HepG2 (cell line): ENCODE results near the gene WDR7. TPM values are rescaled to one million over a fixed set of nuclear protein-coding genes. Genes with fewer than 3 reads are reported as not detected.
A peak's percentile ranks its signal among the peaks of the same experiment; 100 is the strongest.

Experiments used
- ATAC-seq: fragments of 200-7000 bp; cut with Tn5 transposase; 3 replicates; pipeline ENCODE4 v1.9.1; 2020; ENCODE audit warnings: mild to moderate bottlenecking, moderate library complexity
- BruUV-seq: library from RNA; stranded (reverse); fragments of 400-500 nt; replicated peaks from 2 replicates; lab custom pipeline; 2021; lab: Mats Ljungman, UMichigan
- CTCF ChIA-PET: fragments of 300-600 bp; formaldehyde crosslinking; extraction: SDS; loops from one replicate; lab custom pipeline; 2021; ENCODE audit warnings: low total read pairs, inconsistent platforms, low intra/inter-chr PET ratio; lab: Yijun Ruan, JAX
- POLR2A ChIA-PET: fragments of 350-600 bp; sonication (Branson Sonifier 250); formaldehyde crosslinking; loops from one replicate; lab custom pipeline; 2020; ENCODE audit warnings: antibody characterized with exemption, inconsistent platforms; lab: Yijun Ruan, JAX
- DNase-seq: peaks from one replicate; pipeline ENCODE4 v3.0.0-alpha.2; 2015; ENCODE audit warnings: low spot score
- FAIRE-seq: peaks from 3 replicates; lab custom pipeline; 2011; peaks lifted over from hg19 to GRCh38; lab: Jason Lieb, UNC
- H2AFZ ChIP-seq: one replicate; pipeline ENCODE4 v1.6.1; 2011; ENCODE audit warnings: low read length, inconsistent platforms
- H3K27ac ChIP-seq: fragments of 300-600 bp; 3 replicates; pipeline ENCODE4 v1.8.0; 2011; ENCODE audit warnings: mixed run types, mild to moderate bottlenecking, mixed read lengths, low read length, inconsistent platforms; ENCODE audit not compliant: insufficient read depth; ENCODE audit errors: extremely low read length
- H3K27me3 ChIP-seq, 2 experiments: fragments of 200-600 bp in 1 of 2; 2 replicates in 1 of 2; 3 replicates in 1 of 2; pipeline versions ENCODE4 v1.6.0 to v1.8.0; 2011; ENCODE audit warnings: low read length in 2 of 2, mild to moderate bottlenecking in 2 of 2, moderate library complexity in 2 of 2, inconsistent platforms in 1 of 2; ENCODE audit not compliant: insufficient read depth in 2 of 2, control insufficient read depth in 1 of 2
- H3K36me3 ChIP-seq, 2 experiments: fragments of 200-600 bp in 1 of 2; replicated peaks in 1 of 2; 2 replicates in 1 of 2; 3 replicates in 1 of 2; pipeline versions ENCODE4 v1.5.1 to v1.8.0; 2011; ENCODE audit warnings: low read length in 2 of 2, inconsistent platforms in 1 of 2; ENCODE audit not compliant: insufficient read depth in 2 of 2, control insufficient read depth in 1 of 2
- H3K4me1 ChIP-seq: 2 replicates; pipeline ENCODE4 v1.5.1; 2012; ENCODE audit warnings: low read length, inconsistent platforms; ENCODE audit not compliant: insufficient read depth
- H3K4me2 ChIP-seq: 2 replicates; pipeline ENCODE4 v1.6.0; 2011; ENCODE audit warnings: low read depth, low read length, inconsistent platforms
- H3K4me3 ChIP-seq, 3 experiments: fragments of 200-600 bp in 1 of 3; sonication (generic), shearing (Covaris generic) in 1 of 3; replicated peaks in 1 of 3; 2 replicates each; pipeline ENCODE4 v1.5.1; 2011 to 2016; ENCODE audit warnings: low read length in 3 of 3, inconsistent platforms in 2 of 3, low read depth in 2 of 3, mild to moderate bottlenecking in 2 of 3, control low read depth in 1 of 3, mixed read lengths in 1 of 3; ENCODE audit not compliant: insufficient read depth in 1 of 3
- H3K79me2 ChIP-seq: one replicate; pipeline ENCODE4 v1.6.1; 2011; ENCODE audit warnings: low read length, inconsistent platforms; ENCODE audit not compliant: insufficient read depth
- H3K9ac ChIP-seq: 2 replicates; pipeline ENCODE4 v1.6.0; 2011; ENCODE audit warnings: mild to moderate bottlenecking, low read depth, low read length, inconsistent platforms; ENCODE audit not compliant: insufficient read depth
- H3K9me3 ChIP-seq: 2 replicates; pipeline ENCODE4 v1.5.1; 2012; ENCODE audit warnings: mild to moderate bottlenecking, low read length
- H4K20me1 ChIP-seq: 2 replicates; pipeline ENCODE4 v1.6.0; 2011; ENCODE audit warnings: inconsistent platforms, mild to moderate bottlenecking, low read length, moderate library complexity; ENCODE audit not compliant: insufficient read depth
- DNMT3B ChIP-seq: conservative IDR thresholded peaks from 2 replicates; pipeline ENCODE4 v1.6.1; 2016; ENCODE audit warnings: missing biosample characterization, control low read depth
- GPN1 ChIP-seq: sonication (generic); formaldehyde crosslinking; IDR thresholded peaks from 2 replicates; pipeline ENCODE4 v1.5.1; 2020; ENCODE audit warnings: missing genetic modification reagents, borderline replicate concordance
- NR2C2 ChIP-seq: sonication (generic); formaldehyde crosslinking; IDR thresholded peaks from 2 replicates; pipeline ENCODE4 v1.4.0; 2020; ENCODE audit warnings: missing genetic modification reagents, mild to moderate bottlenecking, moderate library complexity, borderline replicate concordance
- RARA ChIP-seq: IDR thresholded peaks from 2 replicates; pipeline ENCODE4 v1.6.1; 2016; ENCODE audit warnings: missing genetic modification reagents, missing compliant biosample characterization
- RBFOX2 ChIP-seq: fragments of 200-400 bp; formaldehyde crosslinking; IDR thresholded peaks from 2 replicates; pipeline ENCODE4 v1.6.1; 2017; ENCODE audit warnings: low read depth, mild to moderate bottlenecking, low read length
- SAP130 ChIP-seq: IDR thresholded peaks from 2 replicates; pipeline ENCODE4 v1.6.1; 2016; ENCODE audit warnings: low read depth
- ZNF75D ChIP-seq: sonication (generic); formaldehyde crosslinking; IDR thresholded peaks from 2 replicates; pipeline ENCODE4 v1.8.1; 2023; ENCODE audit warnings: missing genetic modification reagents, mild to moderate bottlenecking, borderline replicate concordance
- ZNF841 ChIP-seq: sonication (generic); formaldehyde crosslinking; IDR thresholded peaks from 2 replicates; pipeline ENCODE4 v1.8.1; 2023; ENCODE audit warnings: missing genetic modification reagents, borderline replicate concordance
- WGBS: methylation state at CpG from one replicate; pipeline ENCODE4 v1.1.6; 2017; ENCODE audit warnings: low lambda C conversion rate; 5-methylcytosine and 5-hydroxymethylcytosine counted together
- in situ Hi-C: cut with HindIII; loops from 2 replicates; pipeline ENCODE4 v1.10.0; 2017; ENCODE audit warnings: low pct_unique_long_range_greater_than_20kb; ENCODE audit not compliant: extremely low pct_ligation_motif_present
- intact Hi-C: fragments of 100-400 bp; cut with micrococcal nuclease; formaldehyde crosslinking; loops from one replicate; pipeline ENCODE4 v1.10.0; 2022; ENCODE audit not compliant: unreplicated experiment
- polyA plus RNA-seq, 8 experiments: library from polyadenylated mRNA; depleted of rRNA in 3 of 8; stranded (reverse) in 7 of 8; unstranded in 1 of 8; fragments of >200 nt; fragmentation: Illumina TruSeq in 4 of 8; extraction: Trizol in 4 of 8; gene quantifications; 2 replicates each; pipeline versions ENCODE4 v1.2.1 to v1.2.3, GENCODE V29; 2011 to 2016; ENCODE audit warnings: low read depth in 4 of 8, missing spikeins in 1 of 8, mixed read lengths in 1 of 8; ENCODE audit not compliant: insufficient read depth in 1 of 8
- total RNA-seq, 5 experiments: library from RNA; depleted of rRNA; stranded (reverse); fragments of >200 nt; fragmentation: Illumina TruSeq; extraction: Trizol; gene quantifications; 2 replicates each; pipeline ENCODE4 v1.2.3, GENCODE V29; 2016; ENCODE audit warnings: low read depth in 1 of 5
- TF ChIP-seq, protein P1 (sequence below), 2 experiments: fragments of 450-650 bp in 1 of 2; sonication (generic) in 1 of 2; formaldehyde crosslinking in 1 of 2; IDR thresholded peaks; 2 replicates each; pipeline versions ENCODE4 v1.6.1 to v1.8.0; 2016 to 2022; ENCODE audit warnings: antibody characterized with exemption in 1 of 2, mild to moderate bottlenecking in 1 of 2, missing genetic modification reagents in 1 of 2

WDR7 gene
- total and polyA plus RNA-seq, 2 of the 13 experiments (the other 11 are each of a cell fraction or from before 2014, with no cell fraction given) = 2.0 to 7.8 TPM

DNA sequence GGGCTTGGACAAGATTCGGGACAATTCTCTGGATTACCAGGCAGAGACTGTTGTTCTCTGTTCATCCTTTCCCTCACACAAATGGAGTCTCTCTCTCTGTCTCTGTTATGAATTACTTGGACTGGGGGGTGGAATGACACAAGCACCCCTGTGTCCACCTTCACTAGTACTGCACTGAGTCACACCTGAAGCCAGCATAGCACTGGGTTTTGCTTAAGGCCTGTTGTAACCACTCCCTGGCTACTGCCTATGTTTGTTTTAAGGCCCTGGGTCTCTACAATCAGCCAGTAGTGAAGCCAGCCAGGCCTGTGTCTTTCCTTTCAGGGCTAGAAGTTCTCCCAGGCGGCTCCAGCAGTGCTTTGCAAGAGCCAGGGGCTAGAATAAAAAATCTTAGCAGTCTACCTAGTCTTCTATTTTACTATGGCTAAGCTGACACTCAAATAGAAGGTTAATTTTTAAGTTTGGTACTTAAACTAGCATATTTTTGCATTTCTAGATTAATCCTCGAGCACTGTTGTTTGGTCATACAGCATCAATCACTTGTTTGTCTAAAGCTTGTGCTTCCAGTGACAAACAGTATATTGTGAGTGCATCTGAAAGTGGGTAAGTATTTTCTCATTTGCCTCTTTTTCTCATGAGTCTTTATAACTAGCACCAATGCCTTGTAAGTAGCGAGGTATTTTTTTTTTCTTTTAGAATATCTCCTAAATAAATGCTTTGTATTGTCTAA lies 27.8 kb downstream of the WDR7 start:
- intact Hi-C loops = no loop called here

DNA sequence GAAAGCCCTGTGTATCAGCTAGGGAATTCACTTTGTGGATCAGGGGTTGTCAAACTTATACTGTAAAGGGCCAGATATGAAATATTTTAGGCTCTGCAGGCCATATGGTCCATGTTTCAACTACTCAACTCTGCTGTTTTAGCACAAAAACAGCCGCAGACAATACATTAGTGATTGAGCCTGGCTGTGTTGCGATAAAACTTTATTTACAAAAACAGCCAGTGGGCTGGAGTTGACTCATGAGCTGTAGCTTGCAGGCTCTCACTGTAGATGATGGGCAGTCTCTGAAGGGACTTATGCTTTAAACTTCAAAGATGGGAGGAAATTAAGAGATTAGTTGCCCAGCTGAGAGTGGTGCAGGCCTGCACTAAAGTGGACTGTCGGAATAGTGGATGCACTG lies 33.1 kb downstream of the WDR7 start:
- BruUV-seq = no TSS peak
- no peak for TF ChIP-seq NR2C2 (CRISPR knock-in tag)
- TF ChIP-seq, protein P1, sequence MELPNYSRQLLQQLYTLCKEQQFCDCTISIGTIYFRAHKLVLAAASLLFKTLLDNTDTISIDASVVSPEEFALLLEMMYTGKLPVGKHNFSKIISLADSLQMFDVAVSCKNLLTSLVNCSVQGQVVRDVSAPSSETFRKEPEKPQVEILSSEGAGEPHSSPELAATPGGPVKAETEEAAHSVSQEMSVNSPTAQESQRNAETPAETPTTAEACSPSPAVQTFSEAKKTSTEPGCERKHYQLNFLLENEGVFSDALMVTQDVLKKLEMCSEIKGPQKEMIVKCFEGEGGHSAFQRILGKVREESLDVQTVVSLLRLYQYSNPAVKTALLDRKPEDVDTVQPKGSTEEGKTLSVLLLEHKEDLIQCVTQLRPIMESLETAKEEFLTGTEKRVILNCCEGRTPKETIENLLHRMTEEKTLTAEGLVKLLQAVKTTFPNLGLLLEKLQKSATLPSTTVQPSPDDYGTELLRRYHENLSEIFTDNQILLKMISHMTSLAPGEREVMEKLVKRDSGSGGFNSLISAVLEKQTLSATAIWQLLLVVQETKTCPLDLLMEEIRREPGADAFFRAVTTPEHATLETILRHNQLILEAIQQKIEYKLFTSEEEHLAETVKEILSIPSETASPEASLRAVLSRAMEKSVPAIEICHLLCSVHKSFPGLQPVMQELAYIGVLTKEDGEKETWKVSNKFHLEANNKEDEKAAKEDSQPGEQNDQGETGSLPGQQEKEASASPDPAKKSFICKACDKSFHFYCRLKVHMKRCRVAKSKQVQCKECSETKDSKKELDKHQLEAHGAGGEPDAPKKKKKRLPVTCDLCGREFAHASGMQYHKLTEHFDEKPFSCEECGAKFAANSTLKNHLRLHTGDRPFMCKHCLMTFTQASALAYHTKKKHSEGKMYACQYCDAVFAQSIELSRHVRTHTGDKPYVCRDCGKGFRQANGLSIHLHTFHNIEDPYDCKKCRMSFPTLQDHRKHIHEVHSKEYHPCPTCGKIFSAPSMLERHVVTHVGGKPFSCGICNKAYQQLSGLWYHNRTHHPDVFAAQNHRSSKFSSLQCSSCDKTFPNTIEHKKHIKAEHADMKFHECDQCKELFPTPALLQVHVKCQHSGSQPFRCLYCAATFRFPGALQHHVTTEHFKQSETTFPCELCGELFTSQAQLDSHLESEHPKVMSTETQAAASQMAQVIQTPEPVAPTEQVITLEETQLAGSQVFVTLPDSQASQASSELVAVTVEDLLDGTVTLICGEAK (IDR thresholded peaks at IDR 0.05) = 0 out of 2 replicates have a peak, but pooled peaks have one; percentile 30
- TF ChIP-seq, protein P1 (CRISPR knock-in tag; IDR thresholded peaks at IDR 0.05) = peak; percentile 95
- TF ChIP-seq SAP130 (CRISPR knock-in tag) = no peak

More for the DNA sequence above, 27.8 kb downstream of the WDR7 start:
- CTCF ChIA-PET = no interaction called here
- no peak for ATAC-seq
- POLR2A ChIA-PET = no interaction called here
- DNase-seq = peak; percentile 1
- TF ChIP-seq RARA (CRISPR knock-in tag) (no peak), RBFOX2 (no peak), ZNF841 (CRISPR knock-in tag) (no peak), DNMT3B (no peak), ZNF75D (no peak), GPN1 (no peak)
- Histone ChIP-seq H3K79me2 (no peaks in the 10 kb centered on the region), H3K4me3 (no peak overlapping the region), H4K20me1 (no peaks in the 10 kb centered on the region), H3K36me3 (no peaks in the 10 kb centered on the region), H3K9me3 (no peaks in the 10 kb centered on the region), H3K4me2 (no peak overlapping the region), H3K4me1 (0 out of 2 replicates have a peak, but pooled peaks cover 6% of the 10 kb centered on the region), H3K27ac (no peak overlapping the region), H3K9ac (no peak overlapping the region), H2AFZ (no peak overlapping the region), H3K27me3 (no peaks in the 10 kb centered on the region; a peak in 1 of 5 replicates)
- no peak for FAIRE-seq
- in situ Hi-C loops = no loop called here
- no TSS peak for BruUV-seq
- WGBS = 97% methylated on average over 4 of the region's 4 CpGs

More for the DNA sequence above, 33.1 kb downstream of the WDR7 start:
- Histone ChIP-seq H3K36me3 (no peaks in the 10 kb centered on the region), H3K27me3 (no peaks in the 10 kb centered on the region), H2AFZ (no peak overlapping the region), H3K9ac (no peak overlapping the region), H3K27ac (no peak overlapping the region), H3K9me3 (no peaks in the 10 kb centered on the region), H3K4me3 (no peak overlapping the region), H3K4me1 (no peaks in the 10 kb centered on the region), H3K79me2 (no peaks in the 10 kb centered on the region), H4K20me1 (no peaks in the 10 kb centered on the region), H3K4me2 (no peak overlapping the region)
- ATAC-seq (no peak), DNase-seq (no peak), FAIRE-seq (no peak)
- ChIA-PET CTCF (no interaction called here), POLR2A (no interaction called here)
- 91% methylated on average over 3 of the region's 3 CpGs for WGBS
- intact Hi-C loops = no loop called here
- in situ Hi-C loops = no loop called here
